AG04450 (cell line): ENCODE data around the gene CCBE1. TPM values are rescaled to one million over a fixed set of nuclear protein-coding genes. Genes with fewer than 3 reads are reported as not detected.

Source experiments
- CTCF ChIA-PET: fragments of 300-600, 350-600 bp; formaldehyde crosslinking; extraction: SDS; loops from one replicate; lab custom pipeline; 2022; ENCODE audit warnings: antibody characterized with exemption, inconsistent platforms; lab: Charles Lee
- POLR2A ChIA-PET: fragments of 350-600 bp; formaldehyde crosslinking; extraction: SDS; loops from one replicate; lab custom pipeline; 2021; ENCODE audit warnings: antibody characterized with exemption, inconsistent platforms; lab: Yijun Ruan, JAX
- DNase-seq: peaks from one replicate; pipeline ENCODE4 v3.0.0-alpha.2; 2011; ENCODE audit warnings: low read depth, low spot score
- H3K27ac ChIP-seq: one replicate; pipeline ENCODE4 v1.5.1; 2012; ENCODE audit warnings: low read depth, low read length, control low read depth
- H3K27me3 ChIP-seq: one replicate; pipeline ENCODE4 v1.6.0; 2012; ENCODE audit warnings: low read length; ENCODE audit not compliant: control insufficient read depth, insufficient read depth
- H3K4me3 ChIP-seq: 2 replicates; pipeline ENCODE4 v1.5.1; 2011; ENCODE audit warnings: mild to moderate bottlenecking, low read depth, low read length, control low read depth
- H3K9me3 ChIP-seq: 2 replicates; pipeline ENCODE4 v1.5.1; 2012; ENCODE audit warnings: low read length; ENCODE audit not compliant: control insufficient read depth, insufficient read depth
- polyA plus RNA-seq: library from polyadenylated mRNA; depleted of rRNA; stranded (reverse); fragments of >200 nt; gene quantifications from 2 replicates; pipeline ENCODE4 v1.2.3, GENCODE V29; 2011; rRNA removed
- TF ChIP-seq, protein P1 (sequence below): IDR thresholded peaks from 2 replicates; pipeline ENCODE4 v1.5.1; 2011; ENCODE audit warnings: low read depth, low read length, control low read depth, inconsistent platforms

CCBE1 gene
- polyA plus RNA-seq, 1 experiment: 40.4 TPM

GRCh38 chr18:59385191-59385590 lies 312.0 kb downstream of the CCBE1 start:
- Histone ChIP-seq H3K27me3 (peaks cover 9% of the 10 kb centered on the region), H3K27ac (no peak overlapping the region), H3K4me3 (no peak overlapping the region), H3K9me3 (no peaks in the 10 kb centered on the region)
- no peak for DNase-seq
- TF ChIP-seq, protein P1, sequence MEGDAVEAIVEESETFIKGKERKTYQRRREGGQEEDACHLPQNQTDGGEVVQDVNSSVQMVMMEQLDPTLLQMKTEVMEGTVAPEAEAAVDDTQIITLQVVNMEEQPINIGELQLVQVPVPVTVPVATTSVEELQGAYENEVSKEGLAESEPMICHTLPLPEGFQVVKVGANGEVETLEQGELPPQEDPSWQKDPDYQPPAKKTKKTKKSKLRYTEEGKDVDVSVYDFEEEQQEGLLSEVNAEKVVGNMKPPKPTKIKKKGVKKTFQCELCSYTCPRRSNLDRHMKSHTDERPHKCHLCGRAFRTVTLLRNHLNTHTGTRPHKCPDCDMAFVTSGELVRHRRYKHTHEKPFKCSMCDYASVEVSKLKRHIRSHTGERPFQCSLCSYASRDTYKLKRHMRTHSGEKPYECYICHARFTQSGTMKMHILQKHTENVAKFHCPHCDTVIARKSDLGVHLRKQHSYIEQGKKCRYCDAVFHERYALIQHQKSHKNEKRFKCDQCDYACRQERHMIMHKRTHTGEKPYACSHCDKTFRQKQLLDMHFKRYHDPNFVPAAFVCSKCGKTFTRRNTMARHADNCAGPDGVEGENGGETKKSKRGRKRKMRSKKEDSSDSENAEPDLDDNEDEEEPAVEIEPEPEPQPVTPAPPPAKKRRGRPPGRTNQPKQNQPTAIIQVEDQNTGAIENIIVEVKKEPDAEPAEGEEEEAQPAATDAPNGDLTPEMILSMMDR: no peak
- ChIA-PET CTCF (no interaction called here), POLR2A (no interaction called here)

DNA sequence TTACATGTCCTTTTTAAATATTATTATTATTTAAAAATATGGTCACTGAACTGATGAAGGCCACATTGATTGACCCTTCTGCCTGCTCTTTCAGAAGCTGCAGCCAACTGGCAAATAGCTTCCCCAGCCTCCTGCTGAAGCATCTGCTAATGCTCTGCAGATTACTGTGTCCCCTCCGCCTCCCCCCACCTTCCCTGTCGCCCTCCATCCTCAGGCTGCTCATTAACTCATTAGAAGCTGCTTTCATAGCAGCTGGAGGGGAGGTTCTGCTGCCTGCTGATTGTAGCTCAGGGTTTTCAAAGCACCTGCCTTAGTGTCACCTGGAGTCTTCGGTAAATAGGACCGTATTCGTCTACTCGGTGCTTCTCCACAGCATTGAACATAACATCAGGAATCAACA lies 313.4 kb downstream of the CCBE1 start:
- no peaks in the 10 kb centered on the region for H3K9me3 ChIP-seq
- no peak overlapping the region for H3K4me3 ChIP-seq
- ChIA-PET POLR2A (no interaction called here), CTCF (interaction anchor here (0.8 to 1.7 kb wide), 3 partner anchors 13 to 24 kb away, joined by 3 to 15 read pairs (median 3); partner anchors contain the start of gene LMAN1)
- TF ChIP-seq, protein P1: no peak
- DNase-seq: no peak
- H3K27me3 ChIP-seq: peaks cover 11% of the 10 kb centered on the region
- no peak overlapping the region for H3K27ac ChIP-seq

GRCh38 chr18:59382383-59382782 lies 314.8 kb downstream of the CCBE1 start:
- ChIA-PET POLR2A (no interaction called here), CTCF (interaction anchor here (2.5 to 2.6 kb wide), 2 partner anchors 21 to 74 kb away, joined by 7 to 15 read pairs; no protein-coding TSS in a partner anchor)
- H3K27me3 ChIP-seq: peaks cover 13% of the 10 kb centered on the region
- DNase-seq: no peak
- no peak overlapping the region for H3K4me3 ChIP-seq
- H3K27ac ChIP-seq: no peak overlapping the region
- TF ChIP-seq, protein P1: no peak
- H3K9me3 ChIP-seq: no peaks in the 10 kb centered on the region

- Histone ChIP-seq H3K9me3 (no peaks in the 10 kb centered on the region), H3K27me3 (peaks cover 15% of the 10 kb centered on the region), H3K4me3 (no peak overlapping the region), H3K27ac (no peak overlapping the region)
- ChIA-PET POLR2A (no interaction called here), CTCF (interaction anchor here (2.5 to 2.6 kb wide), 2 partner anchors 21 to 74 kb away, joined by 7 to 15 read pairs; no protein-coding TSS in a partner anchor)
- DNase-seq: no peak
- TF ChIP-seq, protein P1: no peak
These were observed 315.3 kb downstream of the CCBE1 start for GRCh38 chr18:59381949-59382348.

Other genes starting within 250 kb of the CCBE1 start
- 38.8 and 57.1 TPM in 2 replicates for gene PMAIP1, start 202.6 kb upstream of the CCBE1 start, polyA plus RNA-seq